DMS79 treated with DMSO at 0.1 percent for 48 hours (cell line): ENCODE data around the gene TAF11L14.

Source experiments
- DNase-seq: peaks from one replicate; lab custom pipeline; 2025; lab: John Stamatoyannopoulos, UW

Gene TAF11L14

GRCh38 chr5:17679597-17680203 is 45.4 kb downstream of the TAF11L14 start:
- DNase-seq = no peak

GRCh38 chr5:17680737-17681136 is 46.5 kb downstream of the TAF11L14 start:
- no peak for DNase-seq
